ENCODE data around the gene VAV2. TPM values are rescaled to one million over a fixed set of nuclear protein-coding genes. Genes with fewer than 3 reads are reported as not detected.

The VAV2 gene
- total and polyA plus RNA-seq, 8 donors = 25.3 to 44.1 (median 35.5) TPM

DNA sequence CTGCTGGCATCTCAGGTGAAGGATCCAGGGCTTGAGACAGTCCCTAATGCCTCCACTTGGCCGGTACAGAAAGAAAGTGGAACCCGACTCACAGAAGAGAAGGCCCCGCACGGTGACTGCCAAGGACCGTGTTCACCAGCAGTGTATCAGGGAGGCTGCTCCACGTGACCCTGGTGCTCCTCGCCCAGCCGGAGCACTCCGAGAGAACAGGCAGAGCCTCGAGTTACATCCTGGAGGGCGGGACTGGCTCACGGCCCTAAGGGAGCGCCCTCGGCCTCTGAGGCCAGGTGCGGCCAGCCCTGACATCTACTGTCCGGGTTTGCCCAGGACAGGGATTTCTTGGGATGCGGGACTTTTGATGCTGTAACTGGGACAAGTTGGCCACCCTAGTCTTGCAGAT is 149.9 kb downstream of the VAV2 start:
- no peaks in the 10 kb centered on the region for H3K27me3 ChIP-seq
- H3K9me3 ChIP-seq = no peaks in the 10 kb centered on the region
- peaks cover 7 to 21% of the 10 kb centered on the region in 2 donors for H3K4me1 ChIP-seq
- no peaks in the 10 kb centered on the region for H3K36me3 ChIP-seq
- peak; percentile 6 for ATAC-seq
- H3K4me3 ChIP-seq = no peak overlapping the region
- intact Hi-C loops (cut with DNase I) = no loop called here
- peak in 1 of 4 donors; percentile 72 for DNase-seq
- TF ChIP-seq, protein P1, sequence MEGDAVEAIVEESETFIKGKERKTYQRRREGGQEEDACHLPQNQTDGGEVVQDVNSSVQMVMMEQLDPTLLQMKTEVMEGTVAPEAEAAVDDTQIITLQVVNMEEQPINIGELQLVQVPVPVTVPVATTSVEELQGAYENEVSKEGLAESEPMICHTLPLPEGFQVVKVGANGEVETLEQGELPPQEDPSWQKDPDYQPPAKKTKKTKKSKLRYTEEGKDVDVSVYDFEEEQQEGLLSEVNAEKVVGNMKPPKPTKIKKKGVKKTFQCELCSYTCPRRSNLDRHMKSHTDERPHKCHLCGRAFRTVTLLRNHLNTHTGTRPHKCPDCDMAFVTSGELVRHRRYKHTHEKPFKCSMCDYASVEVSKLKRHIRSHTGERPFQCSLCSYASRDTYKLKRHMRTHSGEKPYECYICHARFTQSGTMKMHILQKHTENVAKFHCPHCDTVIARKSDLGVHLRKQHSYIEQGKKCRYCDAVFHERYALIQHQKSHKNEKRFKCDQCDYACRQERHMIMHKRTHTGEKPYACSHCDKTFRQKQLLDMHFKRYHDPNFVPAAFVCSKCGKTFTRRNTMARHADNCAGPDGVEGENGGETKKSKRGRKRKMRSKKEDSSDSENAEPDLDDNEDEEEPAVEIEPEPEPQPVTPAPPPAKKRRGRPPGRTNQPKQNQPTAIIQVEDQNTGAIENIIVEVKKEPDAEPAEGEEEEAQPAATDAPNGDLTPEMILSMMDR (IDR thresholded peaks at IDR 0.05) = no peak
- no peak overlapping the region for H3K27ac ChIP-seq

DNA sequence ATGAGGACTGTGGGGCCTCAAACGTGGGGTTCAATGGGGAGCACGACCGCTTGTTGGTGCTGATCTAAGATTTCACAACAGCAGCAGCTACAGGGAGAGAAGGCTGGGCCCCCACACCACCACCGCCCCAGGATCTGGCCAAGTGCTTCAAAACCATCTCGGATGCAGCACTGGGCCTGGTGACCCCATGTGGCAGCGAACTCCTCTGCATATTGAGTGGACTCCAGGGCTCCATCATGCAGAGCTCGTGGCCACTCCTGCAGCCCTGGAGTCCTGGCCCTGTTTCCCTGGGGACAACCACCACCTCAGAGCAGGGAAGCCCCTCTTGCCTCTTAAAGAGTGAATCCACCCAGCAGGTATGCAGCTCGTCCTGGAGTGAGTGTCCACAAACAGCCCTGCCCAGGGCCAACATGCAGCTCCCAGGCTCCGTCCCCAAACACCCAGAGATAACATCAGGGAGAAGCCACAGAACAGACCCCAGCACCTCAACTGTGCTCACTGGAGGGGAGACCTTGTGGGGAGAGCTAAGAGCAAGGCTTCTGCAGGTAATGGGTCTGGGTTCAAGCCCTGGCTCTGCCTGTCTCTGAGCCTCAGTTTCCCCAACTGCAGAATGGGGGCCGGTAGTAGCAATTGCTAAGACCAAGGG is 150.8 kb downstream of the VAV2 start:
- TF ChIP-seq, protein P1 (IDR thresholded peaks at IDR 0.05) = no peak
- ATAC-seq = no peak
- no peak overlapping the region for H3K27ac ChIP-seq
- H3K36me3 ChIP-seq = no peaks in the 10 kb centered on the region
- peak in 1 of 4 donors; percentile 43 for DNase-seq
- H3K4me3 ChIP-seq = no peak overlapping the region
- intact Hi-C loops (cut with DNase I) = no loop called here
- H3K27me3 ChIP-seq = no peaks in the 10 kb centered on the region
- H3K9me3 ChIP-seq = no peaks in the 10 kb centered on the region
- peaks cover 7 to 21% of the 10 kb centered on the region in 2 donors for H3K4me1 ChIP-seq

DNA sequence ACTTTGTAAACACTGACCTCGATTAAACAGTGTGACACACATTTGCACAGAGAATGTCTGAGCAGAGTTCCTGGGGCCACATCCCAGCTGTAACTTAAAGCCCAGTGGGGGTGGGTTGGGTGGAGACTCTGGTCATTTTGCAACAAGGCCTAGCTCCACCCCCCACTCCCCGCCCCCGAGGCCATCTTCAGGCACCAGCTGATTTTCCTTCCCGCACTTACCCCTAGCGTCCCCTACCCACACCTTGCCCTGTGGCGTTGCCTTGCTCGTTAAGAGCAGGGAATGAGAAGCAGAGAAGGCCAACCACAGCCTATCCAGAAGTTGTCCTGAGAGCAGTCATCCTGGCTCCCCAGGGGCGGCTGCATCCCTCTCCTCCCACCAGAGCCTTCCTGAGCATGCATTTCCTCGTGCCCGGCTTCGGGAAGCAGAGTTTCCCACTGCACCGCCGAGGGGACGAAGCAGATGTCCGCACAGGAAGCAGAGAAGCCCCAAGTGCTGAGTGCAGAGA is 152.2 kb downstream of the VAV2 start:
- intact Hi-C loops (cut with DNase I) = no loop called here
- ATAC-seq = peak; percentile 51
- H3K27ac ChIP-seq = no peak overlapping the region

DNA sequence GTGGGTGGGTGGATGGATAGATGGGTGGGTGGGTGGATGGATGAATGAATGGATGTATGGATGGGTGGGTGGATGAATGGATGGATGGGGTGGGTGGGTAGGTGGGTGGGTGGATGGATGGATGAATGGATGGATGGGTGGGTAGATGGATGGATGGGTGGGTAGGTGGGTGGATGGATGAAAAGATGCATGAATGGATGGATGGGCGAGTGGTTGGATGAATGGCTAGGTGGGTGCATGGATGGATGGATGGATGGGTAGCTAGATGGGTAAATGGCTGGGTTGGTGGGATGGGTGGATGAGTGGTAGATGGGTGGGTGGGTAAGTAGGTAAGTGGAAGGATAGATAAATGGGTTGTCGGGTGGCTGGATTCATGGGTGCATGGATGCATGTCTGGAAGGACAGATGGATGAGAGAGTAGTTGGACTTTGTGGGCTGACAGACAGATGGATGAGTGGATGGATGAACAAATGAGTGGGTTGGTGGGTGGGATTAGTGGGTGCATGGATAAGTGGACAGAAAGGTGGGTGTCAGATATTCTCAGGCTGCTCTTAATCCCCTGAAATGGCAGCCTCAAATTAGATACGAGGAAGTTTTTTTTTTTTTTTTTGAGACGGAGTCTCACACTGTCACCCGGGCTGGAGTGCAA is 153.1 kb downstream of the VAV2 start:
- Histone ChIP-seq H3K36me3 (no peaks in the 10 kb centered on the region), H3K27ac (no peak overlapping the region), H3K4me3 (no peak overlapping the region), H3K4me1 (peaks cover 0 to under 1% of the 10 kb centered on the region in 2 donors), H3K9me3 (no peaks in the 10 kb centered on the region), H3K27me3 (no peaks in the 10 kb centered on the region)
- ATAC-seq (no peak), DNase-seq (no peak)
- TF ChIP-seq, protein P1 (IDR thresholded peaks at IDR 0.05) = no peak
- intact Hi-C loops (cut with DNase I) = no loop called here

More for the DNA sequence above, 152.2 kb downstream of the VAV2 start:
- Histone ChIP-seq H3K27me3 (no peaks in the 10 kb centered on the region), H3K9me3 (no peaks in the 10 kb centered on the region), H3K4me1 (peaks cover 7 to 9% of the 10 kb centered on the region in 2 donors), H3K36me3 (no peaks in the 10 kb centered on the region), H3K4me3 (no peak overlapping the region)
- peak in 1 of 4 donors; percentile 36 for DNase-seq
- TF ChIP-seq, protein P1 (IDR thresholded peaks at IDR 0.05) = no peak

All from left lung (tissue), 10 donors.